Astrocyte (in vitro differentiated cells and primary cell): ENCODE results near the gene PI4KA. TPM values are rescaled to one million over a fixed set of nuclear protein-coding genes. Genes with fewer than 3 reads are reported as not detected.

Experiments
- DNase-seq: peaks from one replicate; pipeline ENCODE4 v3.0.0-alpha.2; 2010; ENCODE audit warnings: low read depth
- FAIRE-seq: peaks from 2 replicates; lab custom pipeline; 2011; peaks lifted over from hg19 to GRCh38; lab: Jason Lieb, UNC
- H2AFZ ChIP-seq: 2 replicates; pipeline ENCODE4 v1.6.0; 2012; ENCODE audit warnings: low read depth, low read length, inconsistent platforms
- H3K27ac ChIP-seq: 2 replicates; pipeline ENCODE4 v1.5.1; 2011; ENCODE audit warnings: low read depth, low read length, inconsistent platforms
- H3K27me3 ChIP-seq: 2 replicates; pipeline ENCODE4 v1.6.0; 2011; ENCODE audit warnings: low read length, inconsistent platforms; ENCODE audit not compliant: insufficient read depth
- H3K36me3 ChIP-seq: 2 replicates; pipeline ENCODE4 v1.5.1; 2011; ENCODE audit warnings: low read length, inconsistent platforms; ENCODE audit not compliant: insufficient read depth
- H3K4me1 ChIP-seq: 2 replicates; pipeline ENCODE4 v1.5.1; 2011; ENCODE audit warnings: low read length, inconsistent platforms; ENCODE audit not compliant: insufficient read depth
- H3K4me2 ChIP-seq: 2 replicates; pipeline ENCODE4 v1.6.0; 2012; ENCODE audit warnings: low read length, inconsistent platforms
- H3K4me3 ChIP-seq: 2 replicates; pipeline ENCODE4 v1.5.1; 2011; ENCODE audit warnings: low read depth, mild to moderate bottlenecking, low read length, inconsistent platforms; ENCODE audit not compliant: insufficient read depth
- H3K79me2 ChIP-seq: 2 replicates; pipeline ENCODE4 v1.6.0; 2012; ENCODE audit warnings: mild to moderate bottlenecking, low read length, inconsistent platforms; ENCODE audit not compliant: insufficient read depth
- H3K9ac ChIP-seq: 2 replicates; pipeline ENCODE4 v1.6.0; 2012; ENCODE audit warnings: mild to moderate bottlenecking, low read length, inconsistent platforms
- H3K9me3 ChIP-seq: 2 replicates; pipeline ENCODE4 v1.5.1; 2012; ENCODE audit warnings: low read depth, mild to moderate bottlenecking, low read length, inconsistent platforms; ENCODE audit not compliant: insufficient read depth
- H4K20me1 ChIP-seq: 2 replicates; pipeline ENCODE4 v1.6.0; 2012; ENCODE audit warnings: low read length, inconsistent platforms; ENCODE audit not compliant: insufficient read depth
- H3K27ac Mint-ChIP-seq: one replicate; pipeline ENCODE4 v1.8.0; 2021; ENCODE audit warnings: mild to moderate bottlenecking, mixed read lengths; ENCODE audit not compliant: unreplicated experiment
- H3K27me3 Mint-ChIP-seq: one replicate; pipeline ENCODE4 v1.8.0; 2021; ENCODE audit warnings: low read depth, mixed read lengths; ENCODE audit not compliant: unreplicated experiment
- H3K36me3 Mint-ChIP-seq: one replicate; pipeline ENCODE4 v1.8.0; 2021; ENCODE audit warnings: low read depth, mixed read lengths; ENCODE audit not compliant: unreplicated experiment
- H3K4me1 Mint-ChIP-seq: one replicate; pipeline ENCODE4 v1.8.0; 2021; ENCODE audit warnings: low read depth, mixed read lengths; ENCODE audit not compliant: unreplicated experiment
- H3K4me3 Mint-ChIP-seq: one replicate; pipeline ENCODE4 v1.8.0; 2021; ENCODE audit warnings: mild to moderate bottlenecking, moderate library complexity, mixed read lengths; ENCODE audit not compliant: unreplicated experiment
- H3K9me3 Mint-ChIP-seq: one replicate; pipeline ENCODE4 v1.8.0; 2021; ENCODE audit warnings: mild to moderate bottlenecking, mixed read lengths; ENCODE audit not compliant: unreplicated experiment
- CTCF ChIP-seq: IDR thresholded peaks from 2 replicates; pipeline ENCODE4 v1.5.1; 2011; ENCODE audit warnings: low read depth, mild to moderate bottlenecking, inconsistent platforms, low read length, moderate library complexity; ENCODE audit not compliant: insufficient read depth
- EZH2 ChIP-seq: IDR thresholded peaks from 2 replicates; pipeline ENCODE4 v1.6.1; 2012; ENCODE audit warnings: mild to moderate bottlenecking, low read length, inconsistent platforms; ENCODE audit not compliant: insufficient read depth
- total RNA-seq: library from RNA; stranded (reverse); gene quantifications from 2 replicates; pipeline ENCODE4 v1.2.1, GENCODE V29; 2021

The PI4KA gene
- total RNA-seq, 1 donor from 2014 or later, result 35.9 TPM

- no peak for DNase-seq
- H4K20me1 ChIP-seq, result peaks cover 46% of the 10 kb centered on the region
- no peaks in the 10 kb centered on the region for H3K9me3 Mint-ChIP-seq
- H2AFZ ChIP-seq, result no peak overlapping the region
- H3K9me3 ChIP-seq, result no peaks in the 10 kb centered on the region
- no peaks in the 10 kb centered on the region for H3K36me3 ChIP-seq
- no peak for FAIRE-seq
- H3K4me1 ChIP-seq, result no peaks in the 10 kb centered on the region
- H3K4me2 ChIP-seq, result no peak overlapping the region
- no peaks in the 10 kb centered on the region for H3K27me3 ChIP-seq
- no peak overlapping the region for H3K9ac ChIP-seq
- H3K79me2 ChIP-seq, result peaks cover 10% of the 10 kb centered on the region
- H3K36me3 Mint-ChIP-seq, result peaks cover 11% of the 10 kb centered on the region
- no peaks in the 10 kb centered on the region for H3K27me3 Mint-ChIP-seq
- H3K4me1 Mint-ChIP-seq, result peaks cover 11% of the 10 kb centered on the region
- no peak overlapping the region for H3K27ac ChIP-seq
- no peak overlapping the region for H3K4me3 Mint-ChIP-seq
- no peak for TF ChIP-seq CTCF
- TF ChIP-seq EZH2, result no peak
- H3K4me3 ChIP-seq, result no peak overlapping the region
- no peak overlapping the region for H3K27ac Mint-ChIP-seq
Observed at GRCh38 chr22:20865331-20865730, 6.7 kb upstream of the PI4KA start.

GRCh38 chr22:20864186-20864908 is 5.7 kb upstream of the PI4KA start:
- Histone ChIP-seq H3K36me3 (no peaks in the 10 kb centered on the region), H3K4me1 (peaks cover 3% of the 10 kb centered on the region), H3K79me2 (peaks cover 15% of the 10 kb centered on the region), H3K27ac (no peak overlapping the region), H3K27me3 (no peaks in the 10 kb centered on the region), H3K4me2 (no peak overlapping the region), H3K4me3 (no peak overlapping the region), H4K20me1 (peaks cover 46% of the 10 kb centered on the region), H3K9ac (no peak overlapping the region), H3K9me3 (no peaks in the 10 kb centered on the region), H2AFZ (no peak overlapping the region)
- Mint-ChIP-seq H3K27ac (no peak overlapping the region), H3K4me1 (peaks cover 11% of the 10 kb centered on the region), H3K36me3 (peaks cover 11% of the 10 kb centered on the region), H3K9me3 (no peaks in the 10 kb centered on the region), H3K27me3 (no peaks in the 10 kb centered on the region), H3K4me3 (peak overlapping the region; percentile 29)
- TF ChIP-seq CTCF (no peak), EZH2 (no peak)
- FAIRE-seq (no peak), DNase-seq (no peak)

- H3K79me2 ChIP-seq, result peaks cover 19% of the 10 kb centered on the region
- FAIRE-seq, result no peak
Observed at GRCh38 chr22:20863366-20863765, 4.8 kb upstream of the PI4KA start.

More at GRCh38 chr22:20863366-20863765, 4.8 kb upstream of the PI4KA start:
- Histone ChIP-seq H3K4me3 (no peak overlapping the region), H3K36me3 (no peaks in the 10 kb centered on the region), H3K4me1 (peaks cover 3% of the 10 kb centered on the region), H3K4me2 (no peak overlapping the region), H3K9me3 (no peaks in the 10 kb centered on the region), H3K9ac (no peak overlapping the region), H2AFZ (no peak overlapping the region), H3K27me3 (no peaks in the 10 kb centered on the region), H3K27ac (no peak overlapping the region), H4K20me1 (peaks cover 46% of the 10 kb centered on the region)
- Mint-ChIP-seq H3K9me3 (no peaks in the 10 kb centered on the region), H3K27me3 (no peaks in the 10 kb centered on the region), H3K4me3 (no peak overlapping the region), H3K36me3 (peaks cover 11% of the 10 kb centered on the region), H3K4me1 (peaks cover 11% of the 10 kb centered on the region), H3K27ac (no peak overlapping the region)
- TF ChIP-seq CTCF (no peak), EZH2 (no peak)
- DNase-seq, result no peak
